Neural progenitor cell (in vitro differentiated cells): Measurements from ENCODE around the gene UBA6. TPM values are rescaled to one million over a fixed set of nuclear protein-coding genes. Genes with fewer than 3 reads are reported as not detected.
"Not testable (repeated sequence)": the region's sequence is repeated elsewhere in the genome, so short reads cannot be mapped to it uniquely, and the experiment has no call there.

ENCODE experiments used
- DNase-seq: peaks from one replicate; pipeline ENCODE4 v3.0.0-alpha.2; 2016; ENCODE audit warnings: low spot score
- H2AFZ ChIP-seq: fragments of 200-600 bp; sonication (generic); replicated peaks from 2 replicates; pipeline ENCODE4 v1.6.1; 2016; ENCODE audit warnings: antibody characterized with exemption
- H3F3A ChIP-seq: fragments of 200-600 bp; sonication (generic); 2 replicates; pipeline ENCODE4 v1.6.1; 2016; ENCODE audit warnings: antibody characterized with exemption, low read depth
- H3K27ac ChIP-seq: fragments of 200-600 bp; sonication (generic); 2 replicates; pipeline ENCODE4 v1.5.1; 2016; ENCODE audit warnings: mild to moderate bottlenecking
- H3K27me3 ChIP-seq: fragments of 200-600 bp; sonication (generic); 2 replicates; pipeline ENCODE4 v1.6.1; 2016; ENCODE audit warnings: mild to moderate bottlenecking, moderate library complexity
- H3K36me3 ChIP-seq: fragments of 200-600 bp; sonication (generic); 2 replicates; pipeline ENCODE4 v1.5.1; 2016
- H3K4me1 ChIP-seq: fragments of 200-600 bp; sonication (generic); 2 replicates; pipeline ENCODE4 v1.6.1; 2016; ENCODE audit warnings: mixed run types
- H3K4me2 ChIP-seq: fragments of 200-600 bp; sonication (generic); 2 replicates; pipeline ENCODE4 v1.6.1; 2016
- H3K4me3 ChIP-seq: fragments of 200-600 bp; sonication (generic); 2 replicates; pipeline ENCODE4 v1.5.1; 2016
- H3K79me2 ChIP-seq: fragments of 200-600 bp; sonication (generic); 2 replicates; pipeline ENCODE4 v1.6.1; 2016; ENCODE audit warnings: low read depth
- H3K9ac ChIP-seq: fragments of 200-600 bp; sonication (generic); 2 replicates; pipeline ENCODE4 v1.6.1; 2016
- H3K9me3 ChIP-seq: fragments of 200-600 bp; sonication (generic); 2 replicates; pipeline ENCODE4 v1.5.1; 2016; ENCODE audit warnings: low read depth
- H4K20me1 ChIP-seq: fragments of 200-600 bp; sonication (generic); 2 replicates; pipeline ENCODE4 v1.6.1; 2016; ENCODE audit warnings: low read depth
- H3K27ac Mint-ChIP-seq: 3 replicates; pipeline ENCODE4 v1.8.0; 2021; ENCODE audit warnings: mixed read lengths
- H3K27me3 Mint-ChIP-seq: 2 replicates; pipeline ENCODE4 v1.8.0; 2022; ENCODE audit warnings: low read depth, mild to moderate bottlenecking, inconsistent platforms, moderate library complexity, mixed read lengths; ENCODE audit not compliant: insufficient read depth
- H3K36me3 Mint-ChIP-seq: 3 replicates; pipeline ENCODE4 v1.8.0; 2021; ENCODE audit warnings: mixed read lengths
- H3K4me1 Mint-ChIP-seq: 3 replicates; pipeline ENCODE4 v1.8.0; 2021; ENCODE audit warnings: mixed read lengths
- H3K4me3 Mint-ChIP-seq: 3 replicates; pipeline ENCODE4 v1.8.0; 2021; ENCODE audit warnings: mild to moderate bottlenecking, moderate library complexity, mixed read lengths
- H3K9me3 Mint-ChIP-seq: 3 replicates; pipeline ENCODE4 v1.8.0; 2020; ENCODE audit warnings: mixed read lengths
- EZH2 ChIP-seq: fragments of 200-600 bp; sonication (generic); IDR thresholded peaks from 2 replicates; pipeline ENCODE4 v1.6.1; 2017; ENCODE audit warnings: antibody characterized with exemption, mild to moderate bottlenecking, moderate library complexity
- EZH2phosphoT487 ChIP-seq: fragments of 200-600 bp; sonication (generic); IDR thresholded peaks from 2 replicates; pipeline ENCODE4 v1.6.1; 2017; ENCODE audit warnings: antibody characterized with exemption
- total RNA-seq: library from RNA; depleted of rRNA; stranded (reverse); fragments of >200 nt; gene quantifications from 2 replicates; pipeline ENCODE4 v1.2.3, GENCODE V29; 2015; ENCODE audit warnings: low replicate concordance
- TF ChIP-seq, protein P1 (sequence below): fragments of 200-600 bp; sonication (generic); IDR thresholded peaks from 2 replicates; pipeline ENCODE4 v1.5.1; 2017; ENCODE audit warnings: antibody characterized with exemption, mild to moderate bottlenecking

Gene UBA6
- total RNA-seq, 1 donor from 2014 or later, result 162 TPM

DNA sequence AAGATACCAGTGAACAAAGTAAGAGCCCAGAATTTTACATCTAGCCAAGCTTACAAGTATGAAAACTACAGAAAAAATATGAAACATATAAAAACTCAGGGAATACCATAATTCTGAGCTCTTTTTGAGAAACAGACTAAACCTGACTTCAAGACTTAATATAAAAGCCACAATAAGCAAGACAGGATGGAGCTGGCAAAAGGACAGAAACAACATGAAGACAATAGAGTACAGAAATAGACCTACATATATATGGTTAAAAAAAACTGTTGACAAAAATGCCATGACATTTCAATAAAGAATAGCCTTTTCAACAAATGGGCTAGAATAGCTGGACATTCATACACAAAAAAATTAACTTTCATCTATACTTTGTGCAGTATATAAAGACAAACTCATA lies 49.4 kb downstream of the UBA6 start:
- Histone ChIP-seq H2AFZ (no peak overlapping the region), H4K20me1 (no peaks in the 10 kb centered on the region), H3K9me3 (no peaks in the 10 kb centered on the region), H3K79me2 (no peaks in the 10 kb centered on the region), H3K9ac (no peak overlapping the region), H3K4me3 (no peak overlapping the region), H3K27ac (no peak overlapping the region), H3K4me1 (no peaks in the 10 kb centered on the region), H3K4me2 (no peak overlapping the region), H3K36me3 (peaks cover 4% of the 10 kb centered on the region), H3F3A (no peaks in the 10 kb centered on the region), H3K27me3 (no peaks in the 10 kb centered on the region)
- H3K27me3 Mint-ChIP-seq, result no peaks in the 10 kb centered on the region
- no peak for TF ChIP-seq EZH2phosphoT487
- TF ChIP-seq, protein P1, sequence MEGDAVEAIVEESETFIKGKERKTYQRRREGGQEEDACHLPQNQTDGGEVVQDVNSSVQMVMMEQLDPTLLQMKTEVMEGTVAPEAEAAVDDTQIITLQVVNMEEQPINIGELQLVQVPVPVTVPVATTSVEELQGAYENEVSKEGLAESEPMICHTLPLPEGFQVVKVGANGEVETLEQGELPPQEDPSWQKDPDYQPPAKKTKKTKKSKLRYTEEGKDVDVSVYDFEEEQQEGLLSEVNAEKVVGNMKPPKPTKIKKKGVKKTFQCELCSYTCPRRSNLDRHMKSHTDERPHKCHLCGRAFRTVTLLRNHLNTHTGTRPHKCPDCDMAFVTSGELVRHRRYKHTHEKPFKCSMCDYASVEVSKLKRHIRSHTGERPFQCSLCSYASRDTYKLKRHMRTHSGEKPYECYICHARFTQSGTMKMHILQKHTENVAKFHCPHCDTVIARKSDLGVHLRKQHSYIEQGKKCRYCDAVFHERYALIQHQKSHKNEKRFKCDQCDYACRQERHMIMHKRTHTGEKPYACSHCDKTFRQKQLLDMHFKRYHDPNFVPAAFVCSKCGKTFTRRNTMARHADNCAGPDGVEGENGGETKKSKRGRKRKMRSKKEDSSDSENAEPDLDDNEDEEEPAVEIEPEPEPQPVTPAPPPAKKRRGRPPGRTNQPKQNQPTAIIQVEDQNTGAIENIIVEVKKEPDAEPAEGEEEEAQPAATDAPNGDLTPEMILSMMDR, result no peak
- no peak for TF ChIP-seq EZH2
- peaks cover 39% of the 10 kb centered on the region for H3K36me3 Mint-ChIP-seq
- DNase-seq, result no peak
- H3K27ac Mint-ChIP-seq, result no peak overlapping the region
- no peaks in the 10 kb centered on the region for H3K4me1 Mint-ChIP-seq
- H3K4me3 Mint-ChIP-seq, result no peak overlapping the region
- peaks cover 12% of the 10 kb centered on the region for H3K9me3 Mint-ChIP-seq

DNA sequence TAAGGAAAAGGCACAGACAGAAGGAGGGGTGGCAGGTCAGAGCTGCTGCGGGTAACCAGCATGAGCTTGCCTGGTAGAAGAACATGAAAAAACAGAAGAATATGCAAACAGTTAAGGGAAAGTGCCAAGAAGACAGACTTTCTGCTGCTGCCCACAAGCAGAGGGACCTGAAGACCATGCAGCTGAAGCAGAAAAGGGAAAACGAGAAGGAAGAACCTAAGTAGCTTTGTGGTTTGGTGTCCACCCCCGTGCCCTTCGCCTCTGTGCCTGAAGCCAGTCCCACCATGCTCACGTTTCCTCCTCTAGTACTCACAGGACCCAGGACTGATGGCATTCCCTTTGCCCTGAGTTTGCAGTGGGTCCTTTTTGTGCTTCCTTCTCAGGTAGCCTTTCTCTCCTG lies 62.8 kb downstream of the UBA6 start:
- no peak overlapping the region for H3K4me3 Mint-ChIP-seq
- Histone ChIP-seq H4K20me1 (no peaks in the 10 kb centered on the region), H3K4me3 (no peak overlapping the region), H3K4me1 (no peaks in the 10 kb centered on the region), H3K36me3 (peaks cover 31% of the 10 kb centered on the region), H3F3A (no peaks in the 10 kb centered on the region), H3K79me2 (no peaks in the 10 kb centered on the region), H3K9ac (no peak overlapping the region), H2AFZ (no peak overlapping the region), H3K27ac (no peak overlapping the region), H3K27me3 (no peaks in the 10 kb centered on the region), H3K4me2 (no peak overlapping the region), H3K9me3 (no peaks in the 10 kb centered on the region)
- no peaks in the 10 kb centered on the region for H3K27me3 Mint-ChIP-seq
- TF ChIP-seq EZH2 (no peak), EZH2phosphoT487 (no peak)
- TF ChIP-seq, protein P1, result no peak
- DNase-seq, result no peak
- no peak overlapping the region for H3K27ac Mint-ChIP-seq
- peaks cover 4% of the 10 kb centered on the region for H3K9me3 Mint-ChIP-seq
- no peaks in the 10 kb centered on the region for H3K4me1 Mint-ChIP-seq
- H3K36me3 Mint-ChIP-seq, result peaks cover 32% of the 10 kb centered on the region

DNA sequence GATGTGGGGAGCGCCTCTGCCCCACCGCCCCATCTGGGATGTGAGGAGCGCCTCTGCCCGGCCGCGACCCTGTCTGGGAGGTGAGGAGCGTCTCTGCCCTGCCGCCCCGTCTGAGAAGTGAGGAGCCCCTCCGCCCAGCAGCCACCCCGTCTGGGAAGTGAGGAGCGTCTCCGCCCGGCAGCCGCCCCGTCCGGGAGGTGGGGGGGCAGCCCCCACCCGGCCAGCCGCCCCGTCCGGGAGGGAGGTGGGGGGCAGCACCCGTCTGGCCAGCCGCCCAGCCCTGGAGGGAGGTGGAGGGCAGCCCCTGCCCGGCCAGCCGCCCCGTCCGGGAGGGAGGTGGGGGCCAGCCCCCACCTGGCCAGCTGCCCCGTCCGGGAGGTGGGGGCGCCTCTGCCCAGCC lies 64.0 kb downstream of the UBA6 start:
- DNase-seq, H4K20me1 ChIP-seq, H3K4me3 Mint-ChIP-seq, H3K4me1 Mint-ChIP-seq, H3K79me2 ChIP-seq, H3K27ac ChIP-seq, H3K4me2 ChIP-seq, H3K9ac ChIP-seq, H3K4me1 ChIP-seq, H3K27ac Mint-ChIP-seq, H3K27me3 Mint-ChIP-seq, H3K9me3 Mint-ChIP-seq, H2AFZ ChIP-seq, H3K9me3 ChIP-seq, H3K4me3 ChIP-seq, H3F3A ChIP-seq, H3K27me3 ChIP-seq: not testable (repeated sequence)
- H3K36me3 ChIP-seq, result peaks cover 39% of the 10 kb centered on the region
- H3K36me3 Mint-ChIP-seq, result peaks cover 34% of the 10 kb centered on the region

DNA sequence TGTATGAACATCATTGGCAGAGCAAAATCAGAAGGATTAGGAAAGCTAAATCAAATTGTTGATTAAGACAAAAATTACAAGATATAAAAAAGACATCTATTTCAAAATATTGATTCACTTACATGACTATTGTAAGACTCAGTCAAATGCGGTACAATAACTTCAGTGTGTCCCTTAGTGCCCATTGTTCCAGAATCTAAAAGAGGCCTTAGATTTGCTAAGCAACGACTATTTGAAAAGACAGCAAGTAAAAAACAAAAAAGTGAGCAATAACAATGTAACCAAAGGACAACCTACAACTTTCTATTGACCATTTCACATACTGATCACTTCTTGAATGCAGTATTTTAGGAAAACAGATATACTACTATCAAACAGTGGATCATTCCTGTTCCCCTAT lies 65.6 kb downstream of the UBA6 start:
- Mint-ChIP-seq H3K36me3 (peaks cover 35% of the 10 kb centered on the region), H3K9me3 (peaks cover 4% of the 10 kb centered on the region), H3K4me3 (no peak overlapping the region), H3K4me1 (no peaks in the 10 kb centered on the region), H3K27me3 (no peaks in the 10 kb centered on the region), H3K27ac (no peak overlapping the region)
- Histone ChIP-seq H3K36me3 (peaks cover 38% of the 10 kb centered on the region), H4K20me1 (no peaks in the 10 kb centered on the region), H3K4me1 (no peaks in the 10 kb centered on the region), H3K9ac (no peak overlapping the region), H3F3A (no peaks in the 10 kb centered on the region), H2AFZ (no peak overlapping the region), H3K27me3 (no peaks in the 10 kb centered on the region), H3K4me2 (no peak overlapping the region), H3K4me3 (no peak overlapping the region), H3K27ac (no peak overlapping the region), H3K9me3 (no peaks in the 10 kb centered on the region), H3K79me2 (no peaks in the 10 kb centered on the region)
- DNase-seq, result no peak
- TF ChIP-seq EZH2, result no peak
- TF ChIP-seq, protein P1, result no peak
- no peak for TF ChIP-seq EZH2phosphoT487
